ENCODE results near the gene ABHD8.

The ABHD8 gene

GRCh38 chr19:17338433-17339078, 35.3 kb upstream of the ABHD8 start:
- TF ChIP-seq CTCF (IDR thresholded peaks at IDR 0.05; ENCODE audit: control insufficient read depth, insufficient read depth, low read depth, low read length, missing control alignments) = no peak
- DNase-seq (ENCODE audit: low read depth) = no peak
- H3K4me3 ChIP-seq (ENCODE audit: control insufficient read depth, low read depth, low read length) = peak overlapping the region; percentile 65

GRCh38 chr19:17337675-17338432, 34.6 kb upstream of the ABHD8 start:
- peak overlapping the region; percentile 65 for H3K4me3 ChIP-seq (ENCODE audit: control insufficient read depth, low read depth, low read length)
- DNase-seq (ENCODE audit: low read depth) = no peak
- no peak for TF ChIP-seq CTCF (IDR thresholded peaks at IDR 0.05; ENCODE audit: control insufficient read depth, insufficient read depth, low read depth, low read length, missing control alignments)

- peak; percentile 91 for DNase-seq (ENCODE audit: low read depth)
- H3K4me3 ChIP-seq (ENCODE audit: control insufficient read depth, low read depth, low read length) = peak within 1 kb of the TSS; percentile 65
- no peak for TF ChIP-seq CTCF (IDR thresholded peaks at IDR 0.05; ENCODE audit: control insufficient read depth, insufficient read depth, low read depth, low read length, missing control alignments)
Observed at GRCh38 chr19:17336872-17337674, 33.8 kb upstream of the ABHD8 start, which contains the start of gene GTPBP3. TSS of gene GTPBP3 (plus strand) at chr19:17337553. CDS start at chr19:17337612, 59 bp downstream.

GRCh38 chr19:17335575-17335974, 32.4 kb upstream of the ABHD8 start:
- H3K4me3 ChIP-seq (ENCODE audit: control insufficient read depth, low read depth, low read length) = no peak overlapping the region
- DNase-seq (ENCODE audit: low read depth) = no peak
- TF ChIP-seq CTCF (IDR thresholded peaks at IDR 0.05; ENCODE audit: control insufficient read depth, insufficient read depth, low read depth, low read length, missing control alignments) = no peak

- no peak for TF ChIP-seq CTCF (IDR thresholded peaks at IDR 0.05; ENCODE audit: control insufficient read depth, insufficient read depth, low read depth, low read length, missing control alignments)
- H3K4me3 ChIP-seq (ENCODE audit: control insufficient read depth, low read depth, low read length) = peak within 1 kb of the TSS; percentile 55
- peak; percentile 96 for DNase-seq (ENCODE audit: low read depth)
Observed at GRCh38 chr19:17334414-17335409, 31.5 kb upstream of the ABHD8 start, which contains the start of gene ANO8. TSS of gene ANO8 (minus strand) at chr19:17334855. CDS start at chr19:17334670, 185 bp downstream.

Data from AG09309 (cell line).